GM21528 (cell line): ENCODE measurements around the gene KCTD12.
"Not testable (repeated sequence)": the region's sequence is repeated elsewhere in the genome, so short reads cannot be mapped to it uniquely, and the experiment has no call there.

Source experiments
- ATAC-seq: cut with Tn5 transposase; IDR thresholded peaks from one replicate; pipeline ENCODE4 v1.9.1; 2021; ENCODE audit warnings: mild to moderate bottlenecking, moderate library complexity; ENCODE audit not compliant: unreplicated experiment, low FRiP score

KCTD12 gene

DNA sequence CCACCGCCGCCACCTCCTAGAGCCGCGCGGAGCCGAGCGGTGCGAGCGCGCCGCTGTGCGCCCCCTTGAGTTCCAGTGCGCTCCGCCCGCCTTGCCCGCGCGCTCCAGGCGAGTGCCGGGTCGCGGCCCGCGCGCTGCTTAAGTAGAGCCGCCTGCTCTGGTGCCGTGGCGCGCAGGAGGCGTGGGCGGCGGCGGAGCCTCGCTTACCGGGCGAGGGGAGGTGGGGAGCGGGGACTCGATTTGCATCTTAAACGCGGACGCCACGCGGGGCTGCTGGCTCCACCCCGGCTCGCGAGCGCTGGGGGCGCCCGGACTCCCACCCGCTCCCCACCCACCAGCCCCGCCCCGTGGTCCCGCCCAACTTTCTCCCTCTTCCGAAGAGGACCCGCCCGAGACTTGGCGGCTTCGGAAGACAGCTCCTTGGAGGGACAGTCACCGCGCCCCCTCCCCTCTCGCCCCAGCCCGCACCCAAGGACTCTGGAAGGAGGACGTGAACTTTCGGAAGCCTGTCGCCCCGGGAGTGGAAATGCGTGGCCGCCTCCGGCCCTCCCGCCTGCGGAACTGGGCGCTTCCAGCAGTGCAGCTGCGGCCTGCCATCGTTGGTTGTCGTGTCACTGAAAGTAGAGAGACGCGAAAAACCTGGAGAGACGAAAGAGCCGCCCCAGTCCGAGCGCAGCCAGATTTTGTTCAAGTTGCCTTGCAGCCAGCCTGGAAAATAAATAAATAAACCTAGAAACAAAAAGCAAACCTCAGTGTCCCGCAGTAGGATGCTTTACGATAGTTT, at the start of gene KCTD12:
Gene KCTD12 (minus strand): TSS at position 114 of the 784 bp plus-strand sequence. CDS start 257 bp downstream, outside the sequence.
- ATAC-seq = peak; percentile 76

DNA sequence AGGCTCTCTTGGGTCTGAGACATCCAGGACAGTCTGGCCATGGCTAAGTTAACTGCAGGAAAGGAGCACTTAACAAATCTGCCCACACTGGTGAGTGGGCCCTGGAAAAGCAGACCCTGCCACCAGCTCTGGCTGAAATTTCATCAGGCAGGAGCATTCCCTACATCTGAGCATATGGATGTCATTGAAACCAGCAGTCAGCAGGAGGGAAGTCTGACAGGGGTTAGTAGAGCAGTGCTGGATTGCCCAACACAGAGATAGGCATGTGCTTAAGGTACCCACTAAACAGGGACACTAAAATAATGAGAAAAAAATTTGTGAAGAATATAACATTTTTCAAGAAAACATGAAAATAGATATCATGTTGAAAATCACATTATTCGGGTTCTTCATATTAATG, 48.5 kb upstream of the KCTD12 start:
- ATAC-seq = no peak

DNA sequence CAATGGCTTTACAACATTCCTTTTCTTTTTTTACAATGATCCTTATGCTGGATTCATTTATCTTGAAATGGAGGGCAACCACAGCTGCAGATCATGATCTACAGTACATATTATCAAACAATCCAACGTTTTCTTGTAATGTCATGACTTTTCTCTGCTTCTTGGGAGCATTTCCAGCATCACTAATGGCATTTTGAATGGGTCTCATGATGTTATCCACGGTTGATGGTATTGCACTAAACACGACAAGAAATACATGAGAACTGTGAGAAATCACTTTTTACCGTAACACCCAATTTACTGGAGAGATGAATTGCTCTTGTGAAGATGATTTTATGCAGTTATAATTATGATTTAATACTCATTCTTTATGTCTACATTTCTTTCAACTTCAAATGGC, 45.9 kb upstream of the KCTD12 start:
- ATAC-seq = no peak

DNA sequence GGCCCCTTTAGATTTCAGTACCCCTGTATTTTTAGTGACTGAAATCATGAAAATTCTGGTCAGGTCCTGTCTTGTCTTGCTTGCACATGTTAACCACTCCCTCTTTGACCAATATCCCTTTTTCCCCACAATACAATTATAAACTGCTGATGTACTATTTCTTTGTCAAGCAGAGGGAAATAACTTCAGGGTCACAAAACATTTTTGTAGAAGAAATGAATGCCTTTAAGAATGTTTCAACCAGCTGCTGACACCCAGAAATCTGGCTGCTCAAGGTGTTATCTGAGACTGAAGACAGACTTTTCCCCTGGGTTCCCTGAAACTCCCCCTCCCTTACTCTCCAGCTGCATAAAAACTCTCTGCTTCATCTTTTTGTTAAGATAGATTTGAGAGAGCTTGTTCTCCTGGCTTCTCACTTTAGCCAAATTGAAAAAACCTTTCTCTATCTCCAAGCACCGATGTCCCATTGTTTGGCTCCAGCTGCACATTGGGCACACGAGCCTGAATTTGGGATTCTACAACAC, 43.7 kb upstream of the KCTD12 start:
- ATAC-seq = no peak

DNA sequence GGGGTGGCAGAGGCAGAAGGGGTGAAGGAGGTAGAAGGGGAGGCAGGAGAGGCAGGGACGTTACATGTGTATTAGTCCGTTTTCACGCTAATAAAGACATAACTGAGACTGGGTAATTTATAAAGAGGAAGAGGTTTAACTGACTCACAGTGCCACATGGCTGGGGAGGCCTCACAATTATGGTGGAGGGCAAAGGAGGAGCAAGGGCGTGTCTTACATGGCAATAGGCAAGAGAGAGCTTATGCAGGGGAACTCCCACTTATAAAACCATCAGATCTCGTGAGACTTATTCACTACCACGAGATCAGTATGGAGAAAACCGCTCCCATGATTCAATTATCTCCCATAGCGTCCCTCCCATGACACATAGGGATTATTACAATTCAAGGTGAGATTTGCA, 43.1 kb upstream of the KCTD12 start:
- no peak for ATAC-seq

DNA sequence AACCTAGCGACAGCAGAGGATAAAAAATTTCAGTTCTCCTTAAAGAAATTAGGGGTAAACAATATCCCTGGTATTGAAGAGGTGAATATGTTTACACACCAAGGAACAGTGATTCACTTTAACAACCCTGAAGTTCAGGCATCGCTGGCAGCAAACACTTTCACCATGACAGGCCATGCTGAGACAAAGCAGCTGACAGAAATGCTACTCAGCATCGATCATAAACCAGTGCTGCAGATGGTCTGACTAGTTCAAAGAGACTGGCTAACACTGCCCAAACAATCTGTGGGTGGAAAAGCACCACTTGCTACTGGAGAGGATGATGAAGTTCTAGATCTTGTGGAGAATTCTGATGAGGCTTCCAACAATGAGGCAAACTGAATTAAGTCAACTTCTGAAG, 42.3 kb upstream of the KCTD12 start:
- no peak for ATAC-seq

DNA sequence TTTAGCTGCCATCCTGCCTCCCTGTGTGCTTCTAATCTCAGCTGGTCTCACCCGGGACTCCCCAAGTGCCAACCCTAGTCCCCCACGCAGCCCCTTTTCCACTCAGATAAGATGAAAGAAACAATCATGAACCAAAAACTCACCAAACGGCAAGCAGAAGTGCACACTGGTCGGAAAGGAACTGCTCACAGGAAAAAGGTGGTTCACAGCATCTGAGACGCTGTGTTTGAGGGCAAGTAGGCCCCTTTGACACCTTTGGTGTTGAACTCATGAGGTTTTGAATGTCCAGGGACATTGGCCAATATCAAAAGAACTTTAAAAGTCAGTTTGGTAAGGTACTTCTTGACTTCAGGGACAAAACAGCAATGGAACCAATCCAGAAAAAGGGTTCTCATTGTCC, 41.8 kb upstream of the KCTD12 start:
- ATAC-seq = no peak

DNA sequence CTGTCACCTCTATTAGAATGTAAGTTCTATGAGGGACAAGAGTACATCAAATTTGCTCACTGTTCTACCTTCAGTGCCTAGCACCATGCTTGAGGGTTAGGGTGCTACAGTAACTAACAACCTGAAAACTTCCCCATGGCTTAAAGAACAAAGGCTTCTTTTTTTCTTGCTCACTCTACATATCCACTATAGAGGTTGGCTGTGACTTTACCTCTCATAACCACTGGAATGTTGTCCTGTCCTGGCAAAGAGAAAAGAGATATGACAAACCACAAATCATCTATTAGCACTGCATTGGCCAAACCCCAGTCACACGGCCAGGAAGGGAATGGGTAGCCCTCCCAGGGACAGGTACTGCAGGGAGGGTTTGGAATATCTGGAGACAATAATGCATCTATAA, 38.9 kb upstream of the KCTD12 start:
- ATAC-seq = no peak

DNA sequence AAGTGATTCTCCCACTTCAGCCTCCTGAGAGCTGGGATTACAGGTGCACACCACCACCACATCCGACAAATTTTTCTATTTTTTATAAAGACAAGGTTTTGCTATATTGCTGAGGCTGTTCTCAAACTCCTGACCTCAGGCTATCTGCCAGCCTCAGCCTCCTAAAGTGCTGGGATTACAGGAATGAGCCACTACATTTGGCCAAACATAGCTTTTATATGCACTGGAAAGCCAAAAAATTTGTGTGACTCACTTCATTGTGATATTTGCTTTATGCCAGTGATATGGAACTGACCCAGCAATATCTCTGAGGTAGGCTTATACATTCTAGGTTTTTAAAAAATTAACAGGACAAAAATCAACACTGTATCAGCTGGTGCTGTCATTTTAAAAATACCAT, 35.3 kb upstream of the KCTD12 start:
- no peak for ATAC-seq

DNA sequence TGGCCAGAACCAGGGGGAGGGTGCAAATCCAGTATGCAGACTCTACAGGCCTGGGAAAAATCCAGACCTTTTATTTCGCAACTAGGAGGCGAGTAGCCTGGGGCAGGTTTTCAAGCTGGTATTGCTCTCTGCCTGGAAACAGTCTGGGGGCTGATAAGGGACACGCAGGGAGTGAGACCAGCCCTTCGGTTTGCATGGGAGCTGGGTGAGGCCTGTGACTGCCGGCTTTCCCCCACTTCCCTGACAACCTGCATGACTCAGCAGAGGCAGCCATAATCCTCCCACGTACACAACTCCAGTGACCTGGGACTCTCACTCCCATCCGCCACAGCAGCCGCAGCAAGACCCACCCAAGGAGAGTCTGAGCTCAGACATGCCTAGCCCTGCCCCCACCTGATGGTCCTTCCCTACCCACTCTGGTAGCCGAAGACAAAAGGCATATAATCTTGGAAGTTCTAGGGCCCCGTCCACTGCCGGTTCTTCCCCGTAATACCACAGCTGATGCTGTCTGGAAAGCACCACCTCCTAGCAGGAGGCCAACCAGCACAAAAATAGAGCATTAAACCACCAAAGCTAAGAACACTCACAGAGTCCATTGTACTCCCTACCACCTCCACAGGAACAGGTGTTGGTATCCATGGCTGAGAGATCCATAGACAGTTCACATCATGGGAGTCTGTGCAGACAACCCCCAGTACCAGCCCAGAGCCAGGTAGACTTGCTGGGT, 31.7 kb upstream of the KCTD12 start:
- ATAC-seq = not testable (repeated sequence)

DNA sequence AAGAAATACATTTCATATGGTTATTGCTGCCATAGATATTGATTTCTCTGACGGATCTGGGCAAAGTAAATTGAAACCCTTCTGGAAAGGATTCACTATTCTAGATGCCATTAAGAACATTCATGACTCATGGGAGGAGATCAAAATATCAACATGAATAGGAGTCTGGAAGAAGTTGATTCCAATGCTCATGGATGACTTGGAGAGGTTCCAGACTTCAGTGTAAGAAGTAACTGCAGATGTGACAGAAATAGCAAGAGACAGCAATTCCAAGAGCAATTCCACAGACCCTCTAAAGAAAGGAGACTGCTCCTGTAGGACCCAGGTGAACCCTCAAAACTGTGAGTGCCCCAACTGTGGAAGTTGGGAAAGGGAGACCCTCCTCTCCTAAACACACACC, 30.9 kb upstream of the KCTD12 start:
- ATAC-seq = no peak

DNA sequence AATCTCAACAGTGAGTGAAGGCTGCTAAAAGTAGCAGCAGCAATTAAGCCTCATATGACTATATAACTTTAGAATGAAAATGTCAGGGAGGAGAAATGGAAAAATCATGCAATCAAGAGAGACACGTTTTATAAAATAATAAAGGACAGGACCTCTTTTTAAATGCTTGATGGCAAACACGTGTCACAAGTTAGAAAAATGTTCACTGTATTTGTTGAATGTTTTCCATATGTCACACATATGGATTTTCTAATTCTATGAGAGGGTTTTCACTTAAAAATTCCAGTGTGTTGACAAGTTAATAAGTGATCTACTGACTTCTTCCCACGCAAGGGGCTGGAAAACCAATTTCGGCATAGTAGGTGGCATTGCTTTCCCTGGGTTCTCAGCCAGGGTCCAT, 27.7 kb upstream of the KCTD12 start:
- no peak for ATAC-seq

DNA sequence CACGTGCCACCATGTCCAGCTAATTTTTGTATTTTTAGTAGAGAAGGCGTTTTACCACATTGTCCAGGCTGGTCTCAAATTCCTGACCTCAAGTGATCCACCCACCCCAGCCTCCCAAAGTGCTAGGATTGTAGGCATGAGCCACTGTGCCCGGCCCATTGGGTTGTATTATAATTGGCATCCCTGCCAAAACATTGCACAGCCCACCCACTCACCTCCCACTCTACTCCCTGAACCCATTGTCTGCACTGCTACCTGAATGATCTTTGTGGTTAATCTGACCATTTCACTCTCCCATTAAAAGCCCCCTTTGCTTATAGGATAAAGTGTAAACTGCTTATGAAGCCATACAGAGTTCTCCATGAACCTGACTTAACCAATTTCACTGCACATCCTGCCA, 26.3 kb upstream of the KCTD12 start:
- no peak for ATAC-seq

DNA sequence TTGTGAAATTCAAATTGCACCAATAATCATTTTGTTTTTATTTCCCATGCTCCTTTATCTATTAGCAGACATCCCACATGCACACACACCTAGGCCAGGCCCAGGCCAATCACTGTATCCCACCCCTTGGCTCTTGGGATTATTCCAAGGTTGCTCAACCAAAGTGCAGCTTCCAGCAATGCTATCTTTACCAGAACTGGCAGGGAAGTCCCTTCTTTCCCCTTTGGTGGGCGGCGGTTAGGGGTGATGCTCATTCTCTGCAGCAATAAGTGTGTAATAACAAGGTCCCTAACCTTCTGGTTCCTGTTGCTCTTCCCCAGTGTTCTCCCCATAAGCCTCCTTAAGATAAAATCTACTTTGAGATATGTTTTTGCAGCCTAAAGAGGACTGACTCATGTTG, 18.3 kb upstream of the KCTD12 start:
- ATAC-seq = no peak

DNA sequence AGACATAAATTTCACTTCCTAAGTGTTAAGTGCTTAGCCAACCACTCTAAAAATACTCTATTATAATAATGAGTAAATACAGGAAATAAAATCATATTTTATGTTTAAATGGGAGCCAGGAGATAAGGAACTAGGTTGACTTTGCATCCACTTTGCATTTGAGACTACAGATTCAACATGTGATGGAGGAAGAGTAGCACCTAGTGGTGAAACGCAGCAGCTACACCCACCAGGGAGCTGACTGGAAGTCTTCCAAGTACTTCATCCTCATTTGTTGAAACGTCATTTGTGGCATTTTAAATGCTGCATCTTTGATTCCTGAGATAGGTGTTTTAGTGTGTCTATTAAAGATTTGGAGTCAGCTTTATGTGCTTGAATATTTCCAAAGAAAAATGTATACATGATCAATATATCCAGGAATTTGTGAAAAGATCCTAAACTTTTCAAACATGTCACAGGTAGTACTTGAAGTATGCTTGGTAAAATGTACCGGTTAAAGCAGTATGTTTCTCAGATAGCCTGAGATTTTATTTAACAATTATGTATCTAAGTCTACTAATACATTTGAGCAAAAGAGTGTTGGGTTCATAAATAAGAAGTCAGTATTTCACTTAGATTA, 17.4 kb upstream of the KCTD12 start:
- peak; percentile 98 for ATAC-seq

DNA sequence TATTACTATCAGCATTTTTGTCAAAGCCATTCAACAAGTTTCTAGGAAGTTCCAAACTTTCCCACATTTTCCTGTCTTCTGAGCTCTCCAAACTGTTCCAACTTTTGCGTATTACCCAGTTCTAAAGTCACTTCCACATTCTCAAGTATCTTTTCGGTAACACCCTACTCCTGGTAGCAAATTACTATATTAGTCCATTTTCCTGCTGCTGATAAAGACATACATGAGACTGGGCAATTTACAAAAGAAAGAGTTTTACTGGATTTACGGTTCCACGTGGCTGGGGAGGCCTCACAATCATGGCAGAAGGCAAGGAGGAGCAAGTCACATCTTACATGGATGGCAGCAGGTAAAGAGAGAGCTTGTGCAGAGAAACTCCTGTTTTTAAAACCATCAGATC, 12.9 kb upstream of the KCTD12 start:
- not testable (repeated sequence) for ATAC-seq

DNA sequence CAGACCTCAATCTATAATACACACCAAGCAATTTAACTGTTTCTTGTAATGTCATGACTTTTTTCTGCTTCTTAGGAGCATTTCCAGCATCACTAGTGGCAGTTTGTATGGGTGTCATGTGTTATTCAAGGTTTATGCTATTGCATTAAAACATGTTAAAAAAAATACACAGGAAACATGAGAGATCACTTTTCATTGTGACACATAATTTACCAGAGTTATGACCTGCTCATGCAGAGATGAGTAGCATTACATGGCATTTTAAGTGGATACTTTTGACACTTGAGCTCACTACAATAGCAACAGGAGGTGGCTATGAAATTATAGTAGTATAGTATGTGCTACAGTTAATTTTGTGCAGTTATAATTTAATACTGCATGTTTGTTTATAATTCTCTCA, 11.0 kb upstream of the KCTD12 start:
- not testable (repeated sequence) for ATAC-seq

DNA sequence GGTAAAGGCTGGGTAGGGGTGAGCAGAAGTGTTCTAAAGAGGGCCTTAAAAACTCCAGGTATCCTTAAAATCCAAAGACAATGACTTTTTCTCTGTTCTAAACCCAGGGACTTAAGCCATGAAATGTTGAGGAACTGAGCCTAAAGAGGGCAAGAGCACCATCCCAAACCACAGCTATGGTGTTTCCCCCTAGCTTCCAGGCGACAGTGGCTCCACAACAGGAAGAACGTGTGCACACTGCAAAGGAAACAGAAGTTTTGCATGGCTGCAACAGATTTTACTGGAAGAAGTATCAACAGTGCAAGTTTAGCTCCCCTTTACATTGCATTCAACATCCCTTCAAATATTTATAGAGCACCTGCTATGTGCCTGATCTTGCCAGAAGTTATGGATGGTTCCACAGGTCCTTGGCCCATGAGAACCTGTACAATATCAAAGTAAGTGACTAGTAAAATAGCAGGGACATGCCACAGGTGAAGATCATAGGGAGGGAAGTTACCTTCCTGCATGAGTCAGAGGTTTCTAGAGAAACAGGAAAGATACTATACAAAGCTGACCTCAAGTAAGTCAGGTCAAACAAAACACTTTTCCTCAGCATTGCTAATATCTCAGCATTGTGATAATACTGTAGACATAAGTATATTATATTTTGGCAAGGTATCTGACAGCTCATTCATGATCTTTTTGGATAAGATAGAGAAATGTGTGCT, 8.4 kb upstream of the KCTD12 start:
- ATAC-seq = no peak

DNA sequence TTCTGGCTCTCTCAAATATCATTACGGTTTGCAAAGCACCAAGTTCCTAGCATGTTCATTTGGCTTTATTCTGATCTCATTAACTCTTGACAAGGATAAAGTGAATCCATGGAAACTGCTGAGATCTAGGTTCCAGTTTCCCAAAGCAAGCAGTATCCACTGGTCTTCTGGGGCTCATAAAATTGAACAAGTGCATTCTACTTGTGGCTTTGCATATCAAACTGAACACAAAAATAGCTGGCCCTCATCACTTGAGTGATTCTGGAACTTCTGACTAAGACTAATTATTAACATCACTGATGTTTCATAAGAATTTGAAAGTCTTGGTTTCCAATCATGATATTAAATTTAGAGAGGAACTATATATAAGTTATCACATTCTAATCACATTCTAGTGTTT, 6.3 kb upstream of the KCTD12 start:
- peak; percentile 52 for ATAC-seq

DNA sequence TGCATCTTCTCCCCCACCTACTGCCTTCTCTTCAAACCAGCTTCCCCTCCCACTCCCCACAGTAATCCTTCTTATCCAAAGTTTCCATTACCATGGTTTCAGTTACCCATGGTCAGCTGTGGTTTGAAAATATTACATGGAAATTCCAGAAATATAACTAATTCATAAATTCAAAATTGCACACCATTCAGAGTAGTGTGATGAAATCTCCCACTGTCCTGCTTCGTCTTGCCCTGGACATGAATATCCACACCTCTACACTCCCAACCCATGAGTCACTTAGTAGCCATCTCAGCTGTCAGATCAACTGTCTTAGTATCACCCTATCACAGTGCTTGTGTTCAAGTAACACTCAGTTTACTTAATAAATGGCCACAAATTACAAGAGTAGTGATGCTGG, 3.8 kb upstream of the KCTD12 start:
- no peak for ATAC-seq

DNA sequence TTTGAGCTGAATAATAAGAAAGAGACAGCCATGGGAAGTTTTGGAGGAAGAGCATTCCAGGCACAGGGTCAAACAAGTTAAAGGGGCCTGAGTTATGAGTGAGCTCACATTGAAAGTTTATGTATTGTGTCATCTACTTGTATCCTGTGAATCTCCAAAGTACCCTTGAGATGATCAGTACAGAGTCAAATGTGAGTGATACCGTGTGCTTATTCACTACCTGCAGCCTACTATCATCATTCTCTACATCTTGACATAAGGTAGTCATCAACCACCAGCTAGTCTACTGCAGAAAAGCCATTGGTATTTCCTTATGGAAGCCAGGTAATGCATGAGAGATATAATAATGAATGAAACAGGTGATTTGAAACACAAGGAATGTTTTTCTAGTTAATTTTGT, 3.0 kb upstream of the KCTD12 start:
- ATAC-seq = no peak
